GM12872 (cell line): ENCODE data around the gene STMND1.
A peak's percentile ranks its signal among the peaks of the same experiment; 100 is the strongest.

Experiments used
- TF ChIP-seq, protein P1 (sequence below): IDR thresholded peaks from 3 replicates; pipeline ENCODE4 v1.5.1; 2011; ENCODE audit warnings: low read depth, mild to moderate bottlenecking, low read length, moderate library complexity; ENCODE audit not compliant: insufficient read depth

The STMND1 gene

DNA sequence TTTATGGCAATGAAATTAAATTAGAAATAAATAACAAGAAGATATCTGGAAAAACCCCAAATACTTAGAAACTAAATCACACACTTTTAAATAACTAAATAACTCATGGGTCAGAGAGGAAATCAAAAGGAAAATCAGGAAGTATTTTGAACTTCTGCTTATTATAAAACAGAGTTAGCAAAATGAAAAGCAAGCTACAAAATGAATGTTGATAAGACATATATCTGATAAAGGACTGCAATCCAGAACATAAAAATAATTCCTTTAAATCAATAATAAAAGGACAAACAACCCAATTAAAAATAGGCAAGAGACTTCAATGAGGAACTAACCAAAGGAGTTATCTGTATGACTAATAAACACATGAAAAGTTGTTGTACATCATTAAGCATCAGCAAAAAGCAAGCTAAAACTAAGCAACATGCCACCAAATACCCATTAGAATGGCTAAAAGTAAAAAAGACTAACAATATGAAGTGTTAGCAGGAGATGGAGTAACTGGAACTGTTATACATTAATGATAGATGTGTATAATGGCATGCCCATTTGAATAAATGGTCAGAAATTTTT, 38.9 kb upstream of the STMND1 start:
- TF ChIP-seq, protein P1, sequence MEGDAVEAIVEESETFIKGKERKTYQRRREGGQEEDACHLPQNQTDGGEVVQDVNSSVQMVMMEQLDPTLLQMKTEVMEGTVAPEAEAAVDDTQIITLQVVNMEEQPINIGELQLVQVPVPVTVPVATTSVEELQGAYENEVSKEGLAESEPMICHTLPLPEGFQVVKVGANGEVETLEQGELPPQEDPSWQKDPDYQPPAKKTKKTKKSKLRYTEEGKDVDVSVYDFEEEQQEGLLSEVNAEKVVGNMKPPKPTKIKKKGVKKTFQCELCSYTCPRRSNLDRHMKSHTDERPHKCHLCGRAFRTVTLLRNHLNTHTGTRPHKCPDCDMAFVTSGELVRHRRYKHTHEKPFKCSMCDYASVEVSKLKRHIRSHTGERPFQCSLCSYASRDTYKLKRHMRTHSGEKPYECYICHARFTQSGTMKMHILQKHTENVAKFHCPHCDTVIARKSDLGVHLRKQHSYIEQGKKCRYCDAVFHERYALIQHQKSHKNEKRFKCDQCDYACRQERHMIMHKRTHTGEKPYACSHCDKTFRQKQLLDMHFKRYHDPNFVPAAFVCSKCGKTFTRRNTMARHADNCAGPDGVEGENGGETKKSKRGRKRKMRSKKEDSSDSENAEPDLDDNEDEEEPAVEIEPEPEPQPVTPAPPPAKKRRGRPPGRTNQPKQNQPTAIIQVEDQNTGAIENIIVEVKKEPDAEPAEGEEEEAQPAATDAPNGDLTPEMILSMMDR = no peak

DNA sequence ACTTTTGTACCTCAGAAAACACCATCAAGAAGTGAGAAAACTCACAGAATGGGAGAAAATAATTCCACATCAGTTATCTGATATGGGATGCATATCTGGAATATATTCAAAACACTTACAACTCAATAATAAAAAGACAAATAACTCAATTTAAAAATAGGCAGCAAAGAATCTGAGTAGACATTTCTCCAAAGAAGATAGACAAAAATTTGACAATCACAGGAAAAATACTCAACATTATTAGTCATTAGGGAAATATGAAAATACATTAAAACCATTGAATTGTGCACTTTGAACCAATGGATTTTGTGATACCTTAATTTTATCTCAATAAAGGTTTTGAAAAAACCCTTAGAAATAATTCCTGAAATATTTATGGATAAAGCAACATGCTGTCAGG, 36.9 kb upstream of the STMND1 start:
- TF ChIP-seq, protein P1 = no peak

DNA sequence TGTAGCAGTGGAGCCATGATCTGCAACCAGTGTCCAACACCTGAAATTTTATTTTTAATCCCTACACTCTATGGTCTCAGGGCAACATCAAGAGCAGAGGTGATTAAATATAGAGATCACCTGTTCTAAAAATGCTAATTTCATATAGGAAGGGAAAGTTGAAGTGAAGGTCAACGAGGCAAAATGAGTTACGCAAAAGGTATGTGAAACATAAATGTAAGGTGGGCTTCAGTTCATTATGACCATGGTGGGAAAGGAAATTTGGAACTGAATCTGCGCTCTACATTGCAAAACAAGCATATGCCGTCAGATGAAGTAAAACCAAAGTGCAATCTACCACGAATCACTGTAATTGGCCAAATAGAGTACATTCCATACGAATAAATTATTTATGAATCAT, 35.2 kb upstream of the STMND1 start:
- TF ChIP-seq, protein P1 = no peak

DNA sequence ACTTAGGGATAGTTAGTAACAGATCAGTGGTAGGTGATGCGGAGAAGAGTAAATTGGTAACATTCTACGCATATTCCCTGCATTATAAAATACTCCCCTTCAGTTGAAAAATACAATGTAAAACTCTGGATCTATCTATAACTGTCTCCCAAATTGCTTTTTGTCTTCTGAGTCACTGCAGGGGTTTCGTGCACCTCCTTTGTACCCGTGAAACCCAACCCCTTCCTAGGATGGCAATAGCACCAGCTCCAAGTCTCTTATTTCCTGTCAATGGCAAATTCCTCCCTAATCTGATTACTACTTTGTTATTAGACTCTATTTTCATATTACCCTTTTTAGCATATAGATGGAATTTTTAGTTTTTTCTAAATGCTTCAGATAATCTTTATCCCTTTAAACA, 20.6 kb upstream of the STMND1 start:
- TF ChIP-seq, protein P1 = no peak

DNA sequence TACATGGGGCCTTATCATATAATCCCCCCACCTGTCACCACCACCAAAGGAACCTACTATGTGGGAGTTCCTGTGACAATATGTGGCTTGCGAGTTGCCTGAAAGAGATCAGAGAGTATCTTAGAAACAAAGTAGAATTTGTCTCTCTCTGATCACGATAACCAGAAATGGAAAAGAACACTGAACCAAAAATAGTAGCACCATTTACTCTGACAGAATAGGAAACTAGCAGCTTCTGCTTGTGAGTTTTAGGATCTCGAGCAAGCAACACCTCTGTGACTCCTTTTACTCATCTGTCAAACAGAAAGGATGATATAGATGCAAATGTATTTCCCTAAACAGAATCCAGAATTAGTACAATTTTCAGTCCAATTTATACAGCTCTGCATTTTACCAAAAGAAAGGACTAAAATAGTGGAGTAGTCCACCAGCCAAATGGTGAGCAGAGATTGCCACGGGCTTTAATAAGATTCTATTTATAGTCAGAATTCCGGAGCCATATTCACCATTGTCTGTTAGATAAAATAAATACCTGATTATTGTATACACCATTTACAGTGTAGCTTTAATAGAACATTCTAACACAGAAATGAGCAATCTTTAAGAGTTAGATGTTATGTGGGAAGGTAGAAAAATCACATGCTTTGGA, 19.9 kb upstream of the STMND1 start:
- TF ChIP-seq, protein P1 = no peak

DNA sequence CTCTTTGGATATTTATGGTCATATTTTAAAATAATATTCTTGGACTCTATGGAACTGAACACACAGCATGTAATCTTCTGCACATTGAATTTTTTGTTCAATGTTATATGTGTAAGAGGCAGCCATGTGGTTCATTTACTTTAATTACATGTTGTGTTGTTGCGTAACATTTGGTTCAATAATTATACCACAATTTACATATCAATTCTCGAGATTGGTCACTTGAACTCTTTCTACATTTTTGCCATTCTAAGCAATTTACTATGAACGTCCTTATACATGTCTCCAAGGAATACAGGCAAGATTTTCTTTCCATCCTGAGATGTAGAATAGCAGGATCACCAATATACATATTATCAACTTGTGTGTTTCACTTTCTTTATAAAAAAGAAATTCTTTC, 18.5 kb upstream of the STMND1 start:
- TF ChIP-seq, protein P1 = no peak

DNA sequence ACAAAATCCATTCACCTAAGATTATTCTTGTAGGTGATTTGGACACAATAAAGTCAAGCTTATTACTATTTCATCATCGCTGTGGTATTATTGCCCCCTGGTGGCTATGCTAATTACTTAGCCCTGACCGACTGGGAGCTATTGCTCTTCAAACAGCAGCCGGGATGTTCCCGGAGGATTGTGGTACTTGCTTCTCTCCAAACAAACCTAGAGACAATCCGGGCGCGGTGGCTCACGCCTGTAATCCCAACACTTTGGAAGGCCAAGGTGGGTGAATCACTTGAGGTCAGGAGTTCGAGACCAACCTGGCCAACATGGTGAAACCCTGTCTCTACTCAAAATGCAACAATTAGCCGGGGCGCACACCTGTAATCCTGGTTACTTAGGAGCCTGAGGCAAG, 15.4 kb upstream of the STMND1 start:
- TF ChIP-seq, protein P1 = peak; percentile 44
